Stimulated activated CD8-positive, alpha-beta memory T cell treated with anti-CD3 and anti-CD28 coated beads, Interleukin-4, amount 100 ng/mL, for 1 hour (primary cell): Measurements from ENCODE around the gene TPBGL.

Experiments
- DNase-seq, 2 donors: peaks; one replicate each; pipeline ENCODE4 v3.0.0-alpha.2; 2020; ENCODE audit warnings: low read depth in 2 of 2, low spot score in 1 of 2

The TPBGL gene, protein sequence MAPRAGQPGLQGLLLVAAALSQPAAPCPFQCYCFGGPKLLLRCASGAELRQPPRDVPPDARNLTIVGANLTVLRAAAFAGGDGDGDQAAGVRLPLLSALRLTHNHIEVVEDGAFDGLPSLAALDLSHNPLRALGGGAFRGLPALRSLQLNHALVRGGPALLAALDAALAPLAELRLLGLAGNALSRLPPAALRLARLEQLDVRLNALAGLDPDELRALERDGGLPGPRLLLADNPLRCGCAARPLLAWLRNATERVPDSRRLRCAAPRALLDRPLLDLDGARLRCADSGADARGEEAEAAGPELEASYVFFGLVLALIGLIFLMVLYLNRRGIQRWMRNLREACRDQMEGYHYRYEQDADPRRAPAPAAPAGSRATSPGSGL

DNA sequence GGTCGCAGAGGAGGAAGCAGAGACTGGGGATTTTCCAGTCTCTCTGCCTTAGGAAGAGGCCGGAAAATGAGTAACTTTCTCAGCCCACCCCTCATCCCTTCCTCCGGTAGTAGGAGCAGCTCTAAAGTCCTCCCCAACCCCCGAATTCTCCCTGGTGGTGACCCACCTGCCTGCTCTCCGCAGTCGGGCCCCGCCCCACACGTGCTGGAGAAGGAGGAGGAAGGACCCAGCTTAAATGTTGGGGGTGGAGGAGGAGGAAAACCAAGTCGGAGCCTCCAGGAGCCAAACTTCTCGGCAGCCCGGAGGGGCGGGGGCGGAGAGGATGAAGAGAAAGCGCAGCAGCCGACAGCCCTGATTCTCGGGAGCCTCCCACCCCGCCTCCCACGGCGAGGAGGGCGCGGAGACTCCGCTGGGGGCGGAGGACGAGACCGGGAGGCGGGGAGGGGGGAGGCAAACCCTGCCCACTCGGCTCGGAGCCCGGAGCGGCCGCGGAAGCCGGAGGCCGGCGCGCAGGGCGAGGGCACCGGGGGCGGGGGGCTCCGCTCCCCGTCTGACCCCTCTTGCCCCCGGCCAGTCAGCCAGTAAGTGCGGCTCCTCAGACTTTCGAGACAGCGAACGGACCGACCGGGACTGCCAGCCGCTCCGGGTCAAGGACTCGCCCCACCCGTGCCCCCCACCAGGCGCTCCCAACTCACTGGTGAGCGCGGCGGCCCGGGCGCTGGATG, at the start of gene TPBGL:
TPBGL (plus strand) TSS at position 464 of the 725 bp plus-strand sequence. CDS start 276 bp downstream, outside the sequence.
- DNase-seq, result no peak

DNA sequence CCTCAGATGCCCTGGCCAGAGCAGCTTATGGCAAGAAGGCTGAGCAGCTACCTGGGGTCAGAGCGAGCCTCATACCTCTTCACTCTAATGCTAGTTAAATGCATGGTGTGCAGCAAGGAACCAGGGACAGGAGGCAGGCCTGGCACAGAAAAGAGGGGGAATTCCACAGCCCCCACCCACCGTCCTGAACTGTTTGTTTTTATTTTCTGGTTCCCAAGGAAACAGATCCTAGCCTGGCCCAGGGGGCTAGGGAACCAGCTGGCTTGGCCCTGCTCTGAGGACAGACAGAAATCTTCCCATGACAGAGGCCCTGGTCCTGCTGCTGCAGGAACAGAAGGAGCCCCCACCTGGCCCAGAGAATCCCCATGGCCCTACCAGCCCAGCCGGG, 49.2 kb upstream of the TPBGL start:
- no peak for DNase-seq

DNA sequence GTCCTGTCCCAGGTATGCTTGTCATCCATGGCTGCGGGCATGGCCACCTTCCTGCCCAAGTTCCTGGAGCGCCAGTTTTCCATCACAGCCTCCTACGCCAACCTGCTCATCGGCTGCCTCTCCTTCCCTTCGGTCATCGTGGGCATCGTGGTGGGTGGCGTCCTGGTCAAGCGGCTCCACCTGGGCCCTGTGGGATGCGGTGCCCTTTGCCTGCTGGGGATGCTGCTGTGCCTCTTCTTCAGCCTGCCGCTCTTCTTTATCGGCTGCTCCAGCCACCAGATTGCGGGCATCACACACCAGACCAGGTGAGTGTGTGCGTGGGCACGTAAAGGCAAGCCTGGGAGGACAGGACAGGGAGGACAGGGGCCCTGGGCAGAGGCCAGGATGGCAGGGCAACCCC, 47.3 kb upstream of the TPBGL start:
- no peak for DNase-seq

DNA sequence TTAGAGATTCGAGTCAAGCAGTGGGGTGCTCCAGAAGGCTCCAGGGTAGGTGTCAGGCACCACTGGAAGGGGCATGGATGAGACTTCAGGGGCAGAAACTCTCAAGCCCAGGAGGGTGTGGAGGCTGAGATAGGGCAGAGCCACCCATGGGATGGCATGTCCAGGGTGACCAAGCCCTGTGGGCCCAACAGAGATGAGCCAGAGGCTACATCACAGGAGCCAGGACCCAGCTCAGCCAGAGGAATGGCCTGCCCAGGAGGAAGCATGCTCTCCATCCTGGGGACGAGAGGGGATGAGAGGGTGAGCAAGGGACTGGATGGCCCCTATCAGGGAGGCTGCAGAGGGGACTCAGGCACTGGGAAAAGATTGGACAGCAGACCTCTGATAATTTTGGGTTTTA, 46.9 kb upstream of the TPBGL start:
- DNase-seq, result no peak

DNA sequence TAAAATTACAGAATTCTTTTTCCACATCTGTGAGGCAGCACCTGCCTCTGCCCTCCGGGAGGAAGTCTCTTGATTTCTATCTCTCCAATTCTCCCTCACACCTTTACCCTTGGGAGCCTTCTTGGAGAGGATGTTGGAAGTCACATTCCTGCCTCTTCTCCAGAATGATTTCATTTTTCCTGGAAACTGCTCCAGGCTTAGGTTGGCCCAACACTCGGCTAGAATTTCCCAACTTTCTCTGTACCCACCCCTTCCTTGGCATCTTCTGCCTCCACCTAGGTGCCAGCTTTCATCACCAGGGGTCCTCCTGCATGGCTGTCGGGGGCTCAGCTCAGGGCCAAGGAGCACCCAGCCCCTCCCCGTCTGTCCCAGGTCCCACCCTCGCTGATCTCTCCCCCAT, 46.4 kb upstream of the TPBGL start:
- DNase-seq, result no peak

DNA sequence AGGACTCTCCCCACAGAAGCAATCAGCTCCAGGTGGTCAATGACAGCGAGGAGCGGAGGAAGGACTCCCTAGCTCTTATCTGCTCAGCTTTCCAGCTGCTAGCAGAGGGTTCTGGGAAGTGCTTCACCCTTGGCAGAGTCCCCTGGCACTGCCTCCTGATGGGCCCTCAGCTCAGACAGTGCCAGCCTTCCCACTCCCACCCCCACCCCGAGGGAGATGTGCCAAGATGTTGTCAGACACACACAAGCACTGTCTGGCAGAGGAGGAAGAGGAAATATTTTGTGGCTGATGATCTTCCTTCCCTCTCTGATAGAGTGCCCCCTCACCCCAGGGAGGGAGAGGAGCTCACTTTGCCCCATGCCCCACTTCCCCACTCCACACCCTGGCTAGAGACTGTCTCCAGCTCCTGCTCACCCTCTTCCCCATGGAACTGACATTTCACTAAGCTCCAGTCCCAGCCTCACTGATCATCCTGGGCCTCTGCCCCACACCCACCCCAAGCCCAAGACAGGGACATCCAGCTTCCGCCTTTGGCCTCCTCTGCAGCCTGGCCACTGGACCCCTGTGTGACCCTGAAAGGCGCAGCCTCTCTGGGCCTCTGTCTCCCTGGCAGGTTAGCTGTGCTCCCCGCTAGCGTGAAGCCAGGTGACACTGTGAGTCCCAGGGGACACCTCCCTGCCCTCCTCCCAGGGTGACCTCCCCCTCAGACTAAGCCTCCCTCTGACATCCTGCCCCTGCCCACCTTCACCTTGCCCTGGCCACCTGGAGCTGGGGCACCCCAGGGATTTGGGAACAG, 45.2 kb upstream of the TPBGL start:
- DNase-seq, result no peak

DNA sequence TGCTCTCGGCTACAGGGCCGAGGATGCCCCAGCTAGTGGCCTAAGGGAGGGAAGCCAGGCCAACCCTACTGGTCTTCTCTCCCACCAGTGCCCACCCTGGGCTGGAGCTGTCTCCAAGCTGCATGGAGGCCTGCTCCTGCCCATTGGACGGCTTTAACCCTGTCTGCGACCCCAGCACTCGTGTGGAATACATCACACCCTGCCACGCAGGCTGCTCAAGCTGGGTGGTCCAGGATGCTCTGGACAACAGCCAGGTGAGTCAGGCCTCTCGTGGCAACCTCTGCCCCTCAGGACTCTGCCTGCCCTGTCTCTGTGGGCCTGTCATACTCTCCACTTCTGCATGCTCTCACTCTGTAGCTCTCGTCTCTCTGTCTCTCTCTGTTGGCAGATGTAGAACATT, 44.1 kb upstream of the TPBGL start:
- no peak for DNase-seq

DNA sequence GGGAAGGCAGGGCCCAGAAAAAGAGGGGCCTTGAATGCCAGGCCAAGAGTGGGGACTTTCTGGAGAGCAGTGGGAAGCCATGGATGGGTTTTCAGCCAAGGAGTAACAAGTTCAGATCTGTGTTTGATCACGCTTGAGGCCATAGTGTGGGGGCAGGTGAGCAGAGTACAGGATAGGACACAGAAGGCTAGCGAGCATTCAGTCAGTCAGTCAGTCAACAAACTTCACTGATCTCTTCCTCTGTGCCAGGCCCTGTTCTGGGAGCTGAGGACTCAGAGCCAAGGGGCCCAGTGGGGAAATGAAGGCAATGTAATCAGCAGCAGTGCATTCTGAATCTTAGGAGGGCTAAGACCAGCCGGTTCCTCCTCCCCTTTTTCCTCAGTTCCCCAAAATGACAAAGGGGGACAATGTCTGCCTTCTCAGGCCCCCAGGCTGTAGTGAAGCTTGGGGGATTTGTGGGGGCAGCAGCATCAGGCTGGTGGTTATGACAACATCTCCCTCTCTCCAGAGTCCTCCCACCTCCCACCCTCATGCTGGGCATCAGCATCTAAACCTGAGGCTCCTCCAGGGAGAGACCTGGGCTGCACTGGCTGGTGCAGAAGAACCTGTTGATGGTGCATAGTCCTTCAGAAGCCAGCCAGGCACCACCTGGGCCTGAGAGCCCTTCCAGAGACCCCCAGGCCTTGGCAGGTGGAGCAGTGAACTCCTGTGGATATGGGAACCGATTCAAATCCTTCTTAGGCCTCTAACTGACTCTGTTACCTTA, 42.9 kb upstream of the TPBGL start:
- DNase-seq, result no peak

DNA sequence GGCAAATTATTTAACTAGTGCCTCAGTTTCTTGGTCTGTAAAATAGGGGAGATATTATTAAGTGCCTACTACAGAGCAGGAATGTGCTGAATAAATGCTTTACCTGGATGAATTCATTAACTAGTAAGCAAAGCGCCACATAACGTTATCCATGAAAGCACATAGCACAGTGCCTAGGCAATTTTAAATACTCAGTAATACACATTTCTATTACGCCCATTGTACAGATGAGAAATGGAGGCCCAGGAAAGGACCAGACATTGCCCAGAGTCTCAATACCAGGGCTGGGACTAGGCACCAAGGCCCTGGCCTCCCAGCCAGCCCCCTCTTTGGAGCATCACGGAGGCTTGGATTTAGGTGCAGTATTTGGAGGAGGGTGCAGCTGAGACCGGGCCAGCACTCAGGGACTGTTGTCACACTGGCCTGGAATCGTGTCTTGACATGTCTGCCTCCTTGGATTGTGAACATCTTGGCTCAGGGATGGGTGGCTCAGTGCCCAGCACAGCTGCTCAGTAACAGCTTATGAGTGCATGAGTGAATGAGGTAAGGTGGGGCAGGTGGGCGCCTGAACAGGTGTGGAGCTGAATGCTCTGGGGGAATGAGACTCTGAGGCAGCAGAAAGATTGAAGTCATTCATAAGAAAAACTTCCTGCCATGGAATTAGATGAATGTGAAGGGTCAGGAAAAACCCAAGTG, 42.1 kb upstream of the TPBGL start:
- DNase-seq, result no peak

DNA sequence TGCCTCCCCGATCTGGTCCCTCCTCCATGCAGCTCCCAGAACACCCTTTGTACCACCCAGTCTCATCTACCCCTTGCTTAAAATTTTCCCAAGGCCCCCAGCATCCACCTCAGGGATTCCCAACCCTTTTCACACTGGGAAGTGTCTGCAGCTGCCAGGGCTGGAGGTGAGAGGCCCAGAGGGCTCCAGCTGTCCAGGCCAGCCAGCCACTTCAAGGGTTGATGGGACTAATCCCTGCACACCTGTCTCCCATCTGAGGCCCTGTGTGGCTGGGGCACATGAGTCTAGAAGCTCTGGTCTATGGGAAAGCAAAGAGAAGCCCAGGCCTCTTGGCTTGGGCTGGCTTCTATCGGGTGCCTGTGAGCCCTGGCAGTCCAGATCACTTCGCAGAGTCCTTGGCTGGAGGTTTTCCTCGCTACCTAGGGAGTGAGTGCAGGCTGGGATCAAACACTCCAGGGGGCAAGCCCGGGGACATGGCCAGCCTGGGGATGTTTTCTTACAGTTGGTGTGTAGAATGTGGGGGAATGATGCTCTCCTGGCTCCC, 41.1 kb upstream of the TPBGL start:
- DNase-seq, result no peak

DNA sequence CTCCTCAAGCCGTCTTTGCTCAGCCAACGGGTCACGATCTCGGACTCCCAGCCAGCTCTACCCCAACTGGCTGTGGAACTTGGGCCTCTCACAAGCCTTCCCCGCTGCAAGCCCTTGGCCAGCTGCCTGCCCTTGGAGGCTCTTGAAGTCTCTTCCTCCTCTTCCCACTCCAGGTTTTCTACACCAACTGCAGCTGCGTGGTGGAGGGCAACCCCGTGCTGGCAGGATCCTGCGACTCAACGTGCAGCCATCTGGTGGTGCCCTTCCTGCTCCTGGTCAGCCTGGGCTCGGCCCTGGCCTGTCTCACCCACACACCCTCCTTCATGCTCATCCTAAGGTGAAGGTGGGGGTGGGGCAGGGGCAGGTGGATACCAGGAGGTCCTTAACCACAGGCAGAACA, 40.5 kb upstream of the TPBGL start:
- no peak for DNase-seq

DNA sequence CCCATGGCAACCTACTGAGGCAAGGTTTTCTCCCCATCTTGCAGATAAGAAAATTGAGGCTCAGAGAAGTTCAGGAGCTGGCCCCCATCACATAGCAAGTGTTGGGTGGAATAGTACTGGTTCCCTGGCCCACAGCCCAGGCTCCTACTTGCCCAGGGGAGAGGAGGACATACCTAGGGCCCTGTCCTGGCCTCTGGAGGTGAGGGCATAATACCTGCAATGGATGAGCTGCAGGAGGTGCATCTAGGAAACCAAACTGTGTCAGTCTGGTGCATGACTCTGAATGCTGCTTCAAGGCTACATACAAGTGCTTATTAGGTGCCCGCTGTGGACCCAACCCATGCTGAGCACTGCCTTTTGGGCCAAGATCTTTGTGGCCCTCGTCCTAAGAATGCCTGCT, 40.0 kb upstream of the TPBGL start:
- no peak for DNase-seq

DNA sequence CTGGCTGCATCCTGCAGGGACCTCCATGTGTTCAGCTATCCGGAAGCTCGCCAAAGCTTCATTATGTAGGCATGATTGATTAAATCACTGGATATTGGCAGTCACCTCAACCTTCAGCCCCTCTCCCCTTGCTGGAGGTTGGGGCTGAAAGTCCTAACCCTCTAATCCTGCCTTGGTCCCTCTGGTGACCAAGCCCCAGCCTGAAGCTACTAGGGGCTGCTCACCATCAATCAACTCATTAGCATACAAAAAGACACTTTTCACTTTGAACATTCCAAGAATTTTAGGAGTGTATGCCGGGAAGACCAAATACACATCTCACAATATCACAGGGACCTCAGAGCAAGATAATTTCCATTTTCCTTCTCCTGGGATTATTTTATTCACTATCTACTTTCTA, 38.8 kb upstream of the TPBGL start:
- no peak for DNase-seq

DNA sequence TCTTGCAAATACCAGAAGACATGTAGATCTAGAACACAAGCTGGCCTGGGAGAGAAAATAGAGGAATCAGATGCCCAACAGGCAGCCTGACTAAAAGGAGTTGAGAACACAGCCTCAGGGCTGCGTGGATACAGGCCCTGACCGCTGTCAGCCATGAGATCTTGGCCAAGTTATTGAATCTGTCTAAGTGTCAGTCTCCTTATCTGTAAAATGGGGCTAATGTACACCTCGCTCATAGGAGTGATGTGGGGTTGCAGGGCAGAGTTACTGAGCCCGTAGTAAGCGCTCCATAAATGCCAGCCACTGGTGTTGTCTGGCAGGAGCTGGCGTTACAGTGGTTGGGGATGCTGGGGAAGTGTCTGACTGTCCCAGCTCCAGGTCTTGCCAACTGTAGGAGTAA, 38.4 kb upstream of the TPBGL start:
- DNase-seq, result no peak

DNA sequence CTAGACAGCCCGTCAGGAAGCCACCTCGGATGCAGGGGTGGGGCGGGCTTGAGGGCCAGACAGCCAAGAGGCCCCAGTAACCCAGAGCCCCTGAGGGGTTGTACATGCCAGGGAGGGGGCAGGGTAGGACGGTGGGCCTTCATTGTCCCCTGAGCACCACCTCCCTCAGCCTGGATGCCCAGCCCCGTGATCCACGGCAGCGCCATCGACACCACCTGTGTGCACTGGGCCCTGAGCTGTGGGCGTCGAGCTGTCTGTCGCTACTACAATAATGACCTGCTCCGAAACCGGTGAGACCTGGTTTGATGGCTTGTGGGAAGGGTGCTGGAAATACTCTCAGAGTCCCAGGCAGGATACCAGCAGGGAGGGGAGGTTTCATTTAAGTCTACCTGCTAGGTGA, 37.4 kb upstream of the TPBGL start:
- DNase-seq, result no peak

DNA sequence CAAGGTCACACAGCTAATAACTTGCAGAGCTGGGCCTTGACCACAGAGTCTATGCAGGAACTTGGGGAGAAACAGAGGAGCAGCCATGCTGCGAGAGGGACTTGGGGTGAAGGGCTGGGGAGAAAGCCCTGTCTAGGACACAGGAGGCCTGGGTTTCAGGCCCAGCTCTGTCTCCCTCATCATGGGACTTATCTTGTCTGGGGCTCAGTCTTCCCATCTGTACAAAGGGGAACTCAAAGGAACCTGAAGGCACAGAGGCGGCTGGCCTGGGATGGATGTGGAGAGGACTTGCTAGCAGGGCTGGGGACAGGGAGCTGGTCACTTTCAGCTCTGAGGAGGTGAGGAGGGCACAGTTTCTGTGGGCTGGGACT, 36.9 kb upstream of the TPBGL start:
- no peak for DNase-seq

DNA sequence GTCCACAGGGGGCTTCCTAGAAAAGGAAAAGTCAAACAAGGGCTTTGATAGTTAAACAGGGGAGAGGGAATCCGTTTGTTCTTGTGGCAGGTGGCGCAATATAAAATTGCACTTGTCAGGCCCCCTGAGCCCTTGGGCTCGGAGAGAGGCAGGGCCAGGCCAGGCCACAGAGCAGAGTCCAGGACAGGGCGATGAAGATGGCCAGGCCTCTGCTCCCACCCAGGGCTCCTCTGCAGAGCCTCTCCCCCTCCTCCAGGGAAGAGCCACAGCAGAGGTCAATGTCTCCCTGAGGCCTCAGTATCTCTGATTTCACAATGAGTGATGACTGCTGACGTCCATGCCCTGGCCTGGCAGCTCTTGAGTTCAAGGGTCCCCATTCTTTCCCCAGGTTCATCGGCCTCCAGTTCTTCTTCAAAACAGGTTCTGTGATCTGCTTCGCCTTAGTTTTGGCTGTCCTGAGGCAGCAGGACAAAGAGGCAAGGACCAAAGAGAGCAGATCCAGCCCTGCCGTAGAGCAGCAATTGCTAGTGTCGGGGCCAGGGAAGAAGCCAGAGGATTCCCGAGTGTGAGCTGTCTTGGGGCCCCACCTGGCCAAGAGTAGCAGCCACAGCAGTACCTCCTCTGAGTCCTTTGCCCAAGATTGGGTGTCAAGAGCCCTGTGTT, 36.4 kb upstream of the TPBGL start:
- DNase-seq, result no peak

DNA sequence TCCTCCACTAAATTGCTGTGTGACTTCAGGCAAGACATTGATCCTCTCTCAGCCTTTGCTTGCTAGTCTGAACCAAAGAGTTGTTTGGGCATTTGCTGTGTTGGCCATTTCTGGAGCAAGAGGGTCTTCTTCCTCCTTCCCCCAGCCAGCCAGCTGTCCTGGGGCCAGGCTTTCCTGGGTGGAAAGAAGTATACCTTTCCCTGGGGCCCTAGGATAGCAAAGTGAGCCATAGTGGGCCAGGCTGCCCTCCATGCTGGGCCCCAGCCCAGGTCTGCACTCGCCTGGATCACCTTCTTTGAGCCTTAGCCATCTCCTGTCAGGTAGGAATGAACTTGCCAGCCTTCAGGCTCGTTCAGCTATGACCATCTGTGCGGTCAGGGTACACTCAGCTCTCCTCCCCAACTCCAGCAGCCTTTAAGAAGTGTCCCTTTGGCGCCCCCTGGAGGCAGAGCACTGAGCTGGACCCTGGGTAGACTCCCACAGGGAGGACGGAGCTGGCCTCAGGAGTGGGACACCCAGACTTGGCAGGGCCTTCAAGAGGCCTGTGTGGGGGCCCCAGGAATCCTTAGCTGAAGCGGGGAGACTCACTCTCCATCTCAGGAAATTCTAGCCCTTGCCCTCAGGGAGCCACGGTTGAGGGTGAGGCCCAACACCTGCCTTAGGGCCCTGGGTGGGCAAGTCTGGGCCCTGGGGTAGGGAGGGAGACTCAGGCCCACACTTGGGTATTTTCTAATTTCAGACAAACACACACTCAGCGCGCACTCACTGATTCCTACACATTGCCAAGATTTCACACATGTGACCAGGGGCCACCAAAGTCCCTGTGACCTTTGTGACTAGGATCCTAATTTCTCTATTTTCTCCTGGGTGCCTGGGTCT, 35.6 kb upstream of the TPBGL start:
- peak; percentile 65 to 66 for DNase-seq

DNA sequence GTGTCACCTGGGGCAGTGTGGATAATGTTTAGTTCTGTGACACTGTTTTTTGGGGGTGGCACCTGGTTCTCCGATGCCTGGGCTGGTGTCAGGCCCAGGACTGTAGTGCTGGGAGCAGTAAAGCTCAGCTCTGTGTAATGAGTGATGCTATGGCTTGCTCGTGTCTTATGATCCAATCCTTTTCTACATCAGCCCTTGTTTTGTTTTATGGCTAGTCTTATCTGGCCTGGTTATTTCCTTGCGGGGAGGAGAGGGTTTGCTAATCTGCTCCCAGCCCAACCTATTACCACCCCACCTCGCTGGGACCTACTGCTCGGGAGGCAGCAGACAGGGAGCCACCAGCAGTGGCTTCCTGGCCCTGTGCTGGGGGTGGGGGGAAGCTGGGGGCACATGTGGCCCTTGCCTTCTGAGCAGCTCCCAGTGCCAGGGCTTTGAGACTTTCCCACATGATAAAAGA, 35.0 kb upstream of the TPBGL start:
- no peak for DNase-seq
